Neural cell (in vitro differentiated cells): Measurements from ENCODE around the gene PCNX4. TPM values are rescaled to one million over a fixed set of nuclear protein-coding genes. Genes with fewer than 3 reads are reported as not detected.

Source experiments
- H2AFZ ChIP-seq: fragments of 200-600, 300-800 bp; sonication (generic), shearing (Covaris generic); 2 replicates; pipeline ENCODE4 v1.6.0; 2014; ENCODE audit warnings: low read depth, mild to moderate bottlenecking, antibody characterized with exemption, low read length, moderate library complexity
- H3F3A ChIP-seq: fragments of 200-600 bp; shearing (Covaris generic); 2 replicates; pipeline ENCODE4 v1.6.1; 2016; ENCODE audit warnings: mild to moderate bottlenecking, moderate library complexity, mixed read lengths, antibody characterized with exemption, low read length; ENCODE audit not compliant: insufficient read depth, poor library complexity, severe bottlenecking
- H3K27ac ChIP-seq: fragments of 200-600, 300-800 bp; sonication (generic), shearing (Covaris generic); 2 replicates; pipeline ENCODE4 v1.5.1; 2014; ENCODE audit warnings: mild to moderate bottlenecking, low read length, moderate library complexity
- H3K27me3 ChIP-seq: fragments of 300-800, 200-600 bp; sonication (generic), shearing (Covaris generic); 2 replicates; pipeline ENCODE4 v1.6.0; 2014; ENCODE audit warnings: mild to moderate bottlenecking, low read depth, low read length, moderate library complexity; ENCODE audit not compliant: insufficient read depth
- H3K36me3 ChIP-seq: fragments of 300-800, 200-600 bp; sonication (generic), shearing (Covaris generic); 2 replicates; pipeline ENCODE4 v1.5.1; 2014; ENCODE audit warnings: mild to moderate bottlenecking, antibody characterized with exemption, low read length, moderate library complexity; ENCODE audit not compliant: insufficient read depth
- H3K4me2 ChIP-seq: fragments of 300-800, 200-600 bp; sonication (generic), shearing (Covaris generic); 2 replicates; pipeline ENCODE4 v1.6.0; 2014; ENCODE audit warnings: mild to moderate bottlenecking, low read length
- H3K4me3 ChIP-seq: fragments of 300-800, 200-600 bp; sonication (generic), shearing (Covaris generic); 2 replicates; pipeline ENCODE4 v1.5.1; 2014; ENCODE audit warnings: mild to moderate bottlenecking, low read length, moderate library complexity
- H3K79me2 ChIP-seq: fragments of 200-600 bp; shearing (Covaris generic); replicated peaks from 2 replicates; pipeline ENCODE4 v1.6.0; 2014; ENCODE audit warnings: mild to moderate bottlenecking, low read length, moderate library complexity; ENCODE audit not compliant: insufficient read depth
- H3K9ac ChIP-seq: fragments of 300-800, 200-600 bp; sonication (generic), shearing (Covaris generic); 2 replicates; pipeline ENCODE4 v1.6.1; 2016; ENCODE audit warnings: mild to moderate bottlenecking, low read length, mixed read lengths
- H3K9me2 ChIP-seq: fragments of 200-600 bp; shearing (Covaris generic); 2 replicates; pipeline ENCODE4 v1.6.1; 2016; ENCODE audit warnings: mild to moderate bottlenecking, low read length, mixed read lengths; ENCODE audit not compliant: insufficient read depth
- H3K9me3 ChIP-seq: fragments of 200-600, 300-800 bp; sonication (generic), shearing (Covaris generic); 2 replicates; pipeline ENCODE4 v1.6.1; 2016; ENCODE audit warnings: mild to moderate bottlenecking, mixed run types, low read length, moderate library complexity, mixed read lengths
- H4K20me1 ChIP-seq: fragments of 200-600 bp; shearing (Covaris generic); 2 replicates; pipeline ENCODE4 v1.6.1; 2016; ENCODE audit warnings: mild to moderate bottlenecking, mixed run types; ENCODE audit not compliant: insufficient read depth
- CTCF ChIP-seq: fragments of 450-650 bp; IDR thresholded peaks from 2 replicates; pipeline ENCODE4 v1.5.1; 2014; ENCODE audit warnings: antibody characterized with exemption, mild to moderate bottlenecking, moderate library complexity; ENCODE audit not compliant: poor library complexity, severe bottlenecking
- EP300 ChIP-seq: fragments of 450-650 bp; conservative IDR thresholded peaks from 2 replicates; pipeline ENCODE4 v1.6.1; 2014; ENCODE audit warnings: antibody characterized with exemption, mild to moderate bottlenecking, moderate library complexity; ENCODE audit not compliant: poor library complexity, severe bottlenecking
- EZH2 ChIP-seq: fragments of 200-600, 300-800 bp; shearing (Covaris generic), sonication (generic); IDR thresholded peaks from 2 replicates; pipeline ENCODE4 v1.6.1; 2014; ENCODE audit warnings: antibody characterized with exemption, low read length, borderline replicate concordance, mild to moderate bottlenecking; ENCODE audit not compliant: insufficient read depth, poor library complexity, severe bottlenecking
- MXI1 ChIP-seq: fragments of 450-650 bp; conservative IDR thresholded peaks from 2 replicates; pipeline ENCODE4 v1.6.1; 2014; ENCODE audit warnings: antibody characterized with exemption, mild to moderate bottlenecking; ENCODE audit not compliant: poor library complexity, severe bottlenecking
- POLR2AphosphoS5 ChIP-seq: IDR thresholded peaks from 2 replicates; pipeline ENCODE4 v1.6.1; 2012
- RAD21 ChIP-seq: fragments of 450-650 bp; conservative IDR thresholded peaks from 2 replicates; pipeline ENCODE4 v1.6.1; 2014; ENCODE audit warnings: antibody characterized with exemption, mild to moderate bottlenecking, moderate library complexity
- REST ChIP-seq: IDR thresholded peaks from 2 replicates; pipeline ENCODE4 v1.6.1; 2012; ENCODE audit warnings: borderline replicate concordance
- SMC3 ChIP-seq: fragments of 450-650 bp; conservative IDR thresholded peaks from 2 replicates; pipeline ENCODE4 v1.6.1; 2014; ENCODE audit warnings: antibody characterized with exemption, mild to moderate bottlenecking, moderate library complexity; ENCODE audit not compliant: poor library complexity
- TAF1 ChIP-seq: IDR thresholded peaks from 2 replicates; pipeline ENCODE4 v1.6.1; 2012; ENCODE audit warnings: low read depth
- polyA plus RNA-seq: library from polyadenylated mRNA; depleted of rRNA; stranded (reverse); fragments of >200 nt; gene quantifications from 2 replicates; pipeline ENCODE4 v1.2.3, GENCODE V29; 2014

PCNX4 gene
- polyA plus RNA-seq, 1 donor from 2014 or later: 117 TPM

- TF ChIP-seq CTCF: no peak
Measured at GRCh38 chr14:60154671-60155070, 62.9 kb downstream of the PCNX4 start (continued).

GRCh38 chr14:60160422-60160821 is 68.7 kb downstream of the PCNX4 start:
- H3F3A ChIP-seq: no peaks in the 10 kb centered on the region
- H2AFZ ChIP-seq: no peak overlapping the region
- no peak overlapping the region for H3K9ac ChIP-seq
- no peaks in the 10 kb centered on the region for H3K27me3 ChIP-seq
- no peaks in the 10 kb centered on the region for H3K9me3 ChIP-seq
- TF ChIP-seq TAF1: no peak
- no peak for TF ChIP-seq CTCF
- H3K79me2 ChIP-seq: peaks cover 18% of the 10 kb centered on the region
- no peaks in the 10 kb centered on the region for H3K9me2 ChIP-seq
- no peak overlapping the region for H3K27ac ChIP-seq
- no peaks in the 10 kb centered on the region for H3K36me3 ChIP-seq
- H4K20me1 ChIP-seq: no peaks in the 10 kb centered on the region
- H3K4me3 ChIP-seq: no peak overlapping the region
- H3K4me2 ChIP-seq: no peak overlapping the region

GRCh38 chr14:60161196-60162107 is 69.7 kb downstream of the PCNX4 start:
- TF ChIP-seq EZH2 (no peak), POLR2AphosphoS5 (no peak), REST (no peak), CTCF (no peak), MXI1 (no peak), RAD21 (no peak), TAF1 (no peak), EP300 (no peak), SMC3 (no peak)
- Histone ChIP-seq H3K4me3 (no peak overlapping the region), H3K9ac (no peak overlapping the region), H3F3A (peaks cover 5% of the 10 kb centered on the region), H3K27ac (no peak overlapping the region), H3K9me2 (no peaks in the 10 kb centered on the region), H3K4me2 (no peak overlapping the region), H4K20me1 (no peaks in the 10 kb centered on the region), H3K9me3 (no peaks in the 10 kb centered on the region), H3K36me3 (no peaks in the 10 kb centered on the region), H2AFZ (no peak overlapping the region), H3K27me3 (no peaks in the 10 kb centered on the region), H3K79me2 (peaks cover 18% of the 10 kb centered on the region)
